UCSD-AML1 (cell line): ENCODE results near the gene LORICRIN.

Experiments
- DNase-seq: peaks from one replicate; lab custom pipeline; 2025; ENCODE audit not compliant: unreplicated experiment; lab: John Stamatoyannopoulos, UW

The LORICRIN gene

DNA sequence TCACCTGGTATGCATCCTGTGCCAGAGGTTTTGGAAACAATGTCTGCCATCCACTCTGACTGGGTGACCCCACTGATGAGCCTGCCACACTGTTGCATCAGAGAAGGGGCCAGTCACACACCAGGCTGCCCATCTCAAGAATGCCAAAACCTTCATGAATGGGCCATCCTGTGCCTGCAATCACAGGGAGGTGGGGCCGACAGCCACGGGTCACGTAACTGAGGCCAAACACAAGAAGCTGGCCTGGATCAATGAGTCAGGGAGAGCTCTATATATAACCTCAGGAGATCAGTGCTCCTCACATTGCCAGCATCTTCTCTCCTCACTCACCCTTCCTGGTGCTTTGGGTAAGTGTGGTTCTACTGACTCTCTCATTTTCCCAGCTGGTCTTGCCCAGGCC is at the start of gene LORICRIN:
Gene LORICRIN (plus strand): TSS at position 301 of the 400 bp plus-strand sequence. CDS start 1,263 bp downstream, outside the sequence.
- DNase-seq = no peak

DNA sequence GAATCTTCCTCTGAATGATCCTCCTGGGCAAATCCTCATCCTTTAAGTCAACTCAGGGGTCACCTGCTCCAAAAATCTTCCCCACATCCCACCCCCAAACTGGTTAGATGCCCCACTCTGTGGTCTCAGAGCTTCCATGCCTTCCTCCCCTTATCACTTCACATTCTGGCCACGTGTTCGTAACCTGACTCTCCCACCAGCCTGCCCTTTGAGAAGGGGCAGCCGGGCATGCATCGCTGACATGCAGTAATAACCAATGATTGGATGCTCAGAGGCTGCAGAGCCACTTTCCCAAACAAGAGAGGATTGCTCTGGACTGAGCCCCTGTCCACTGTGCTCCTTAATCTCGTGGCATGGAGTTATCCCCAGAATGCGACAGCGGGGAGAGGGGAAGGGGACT is 49.3 kb upstream of the LORICRIN start:
- no peak for DNase-seq

- DNase-seq = no peak
Measured at GRCh38 chr1:153212201-153212600, 47.3 kb upstream of the LORICRIN start.

- DNase-seq = no peak
Measured at GRCh38 chr1:153213519-153213918, 46.0 kb upstream of the LORICRIN start.

DNA sequence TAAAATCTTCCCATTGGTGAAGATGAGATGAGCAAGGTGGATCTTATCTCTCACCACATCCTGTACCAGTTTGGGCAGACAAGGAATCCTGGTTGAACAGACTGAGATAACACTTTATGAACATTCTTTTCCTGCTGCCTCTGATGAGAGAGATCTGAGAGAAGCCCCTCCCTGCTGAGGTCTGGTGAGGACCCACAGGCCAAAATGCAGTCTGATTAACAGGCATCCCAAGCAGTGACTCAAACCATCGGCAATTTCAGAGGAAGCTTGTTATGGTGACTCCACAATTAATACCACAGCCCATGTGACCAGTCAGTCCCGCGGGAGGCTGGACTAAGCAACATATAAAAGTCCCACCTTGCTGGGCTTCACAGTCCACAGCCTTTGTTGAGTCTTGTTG is 42.3 kb upstream of the LORICRIN start, which contains the start of gene PRR9:
Gene PRR9 (plus strand): TSS at position 373 of the 400 bp plus-strand sequence. CDS start 561 bp downstream, outside the sequence.
- DNase-seq = no peak

GRCh38 chr1:153217744-153218416 is 41.6 kb upstream of the LORICRIN start:
- DNase-seq = no peak

- DNase-seq = no peak
Measured at GRCh38 chr1:153220606-153221303, 38.7 kb upstream of the LORICRIN start.

DNA sequence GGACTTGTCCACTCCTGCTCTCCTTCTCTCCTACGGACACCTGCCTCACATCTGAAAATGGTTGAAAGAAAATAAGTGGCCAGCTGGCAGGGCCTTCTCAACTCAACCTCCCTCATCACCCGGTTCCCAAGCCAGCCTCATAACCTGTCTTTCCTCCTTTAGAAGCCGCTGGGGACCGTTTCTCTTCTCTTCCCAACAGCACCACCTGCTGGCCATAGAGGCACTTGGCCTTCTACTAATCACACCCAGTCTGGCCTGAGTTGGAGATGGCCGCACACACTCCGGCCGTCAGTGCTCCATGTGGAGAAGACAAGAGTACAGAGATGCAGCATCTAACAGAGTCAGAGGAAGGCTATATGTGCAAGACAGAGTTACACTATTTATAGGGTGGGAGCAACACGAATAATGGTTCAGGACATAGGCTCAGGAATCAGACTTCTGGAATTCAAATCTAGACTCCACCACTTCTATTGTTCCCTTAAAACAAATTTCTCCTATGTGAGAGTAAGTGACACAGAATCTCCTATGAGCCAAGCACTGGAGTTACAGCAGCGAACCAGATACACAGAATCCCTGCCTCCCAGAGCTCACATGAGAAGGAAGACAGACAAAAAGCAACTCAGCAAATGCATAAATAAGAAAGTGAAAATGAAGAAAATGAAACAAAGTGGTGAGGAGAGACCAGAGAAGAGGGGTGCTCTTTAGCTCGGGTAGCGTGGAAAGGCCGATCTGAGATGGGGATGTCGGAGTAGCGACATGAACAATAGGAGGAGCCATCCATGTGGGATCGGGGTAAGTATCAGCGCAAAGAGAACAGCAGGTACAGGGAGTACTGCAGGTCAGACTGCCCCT is 36.2 kb upstream of the LORICRIN start:
- DNase-seq = peak; percentile 50

GRCh38 chr1:153227810-153228209 is 31.7 kb upstream of the LORICRIN start:
- no peak for DNase-seq

GRCh38 chr1:153228491-153228890 is 31.0 kb upstream of the LORICRIN start:
- no peak for DNase-seq

DNA sequence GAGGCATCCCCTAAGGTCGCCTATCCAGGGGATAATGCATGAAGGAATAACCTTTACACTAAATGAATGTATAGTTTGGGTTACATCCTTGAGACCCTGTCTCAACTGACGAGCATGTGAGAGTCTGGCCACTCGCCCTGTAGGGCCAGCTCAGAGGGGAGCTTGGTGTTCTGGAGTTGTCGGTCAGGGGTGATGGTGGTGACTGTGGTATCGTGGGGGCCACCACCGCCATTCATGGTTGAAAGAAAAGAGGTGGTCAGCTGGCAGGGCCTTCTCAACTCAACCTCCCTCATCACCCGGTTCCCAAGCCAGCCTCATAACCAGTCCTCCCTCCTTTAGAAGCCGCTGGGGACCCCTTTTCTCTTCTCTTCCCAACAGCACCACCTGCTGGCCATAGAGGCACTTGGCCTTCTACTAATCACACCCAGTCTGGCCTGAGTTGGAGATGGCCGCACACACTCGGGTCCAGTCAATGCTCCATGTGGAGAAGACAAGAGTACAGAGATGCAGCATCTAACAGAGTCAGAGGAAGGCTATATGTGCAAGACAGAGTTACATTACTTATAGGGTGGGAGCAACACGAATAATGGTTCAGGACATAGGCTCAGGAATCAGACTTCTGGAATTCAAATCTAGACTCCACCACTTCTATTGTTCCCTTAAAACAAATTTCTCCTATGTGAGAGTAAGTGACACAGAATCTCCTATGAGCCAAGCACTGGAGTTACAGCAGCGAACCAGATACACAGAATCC is 30.2 kb upstream of the LORICRIN start:
- DNase-seq = peak; percentile 38

GRCh38 chr1:153231363-153231762 is 28.1 kb upstream of the LORICRIN start:
- no peak for DNase-seq

DNA sequence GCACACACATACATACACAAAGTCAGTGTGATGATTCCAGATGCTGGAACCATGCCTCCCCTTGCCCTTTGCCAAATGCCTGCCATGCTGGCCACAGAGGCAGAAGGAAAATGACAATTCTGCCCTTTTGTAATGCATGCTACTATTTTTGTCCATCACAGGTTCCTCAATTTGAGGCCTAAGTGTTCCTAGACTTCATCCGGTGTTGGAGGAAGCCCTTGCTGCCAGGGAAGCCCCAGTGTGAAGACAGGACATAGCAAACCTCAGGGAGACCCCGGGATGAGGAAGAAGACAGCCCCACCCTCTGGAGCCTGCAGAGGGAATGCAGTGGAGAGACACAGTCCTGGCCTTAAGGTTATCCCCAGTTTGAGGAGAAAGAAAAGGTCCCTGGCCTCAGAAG is 27.7 kb upstream of the LORICRIN start:
- peak; percentile 37 for DNase-seq

- no peak for DNase-seq
Measured at GRCh38 chr1:153232553-153232952, 26.9 kb upstream of the LORICRIN start.

GRCh38 chr1:153233448-153233847 is 26.0 kb upstream of the LORICRIN start:
- no peak for DNase-seq

GRCh38 chr1:153238527-153238926 is 21.0 kb upstream of the LORICRIN start:
- DNase-seq = no peak

GRCh38 chr1:153242160-153242559 is 17.3 kb upstream of the LORICRIN start:
- no peak for DNase-seq

GRCh38 chr1:153245466-153245865 is 14.0 kb upstream of the LORICRIN start:
- DNase-seq = no peak

DNA sequence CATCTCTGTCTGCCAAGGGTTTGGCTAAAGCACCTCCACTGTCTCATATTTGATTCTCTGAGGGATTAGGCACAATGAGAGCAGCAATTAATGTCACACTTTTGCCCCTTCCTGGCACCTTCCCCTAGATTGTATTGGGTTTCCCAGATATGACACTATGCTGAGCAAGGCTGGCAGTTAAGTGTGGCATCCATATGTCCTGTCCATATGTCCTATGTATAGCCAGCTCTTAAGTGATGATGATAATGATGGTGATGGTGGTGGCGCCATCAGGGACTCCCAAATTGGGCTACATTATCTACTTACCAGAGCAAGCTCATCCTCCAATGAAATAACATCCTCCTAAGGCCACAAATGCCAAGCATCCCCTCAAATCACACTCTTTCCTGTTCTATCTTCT is 13.5 kb upstream of the LORICRIN start:
- no peak for DNase-seq

DNA sequence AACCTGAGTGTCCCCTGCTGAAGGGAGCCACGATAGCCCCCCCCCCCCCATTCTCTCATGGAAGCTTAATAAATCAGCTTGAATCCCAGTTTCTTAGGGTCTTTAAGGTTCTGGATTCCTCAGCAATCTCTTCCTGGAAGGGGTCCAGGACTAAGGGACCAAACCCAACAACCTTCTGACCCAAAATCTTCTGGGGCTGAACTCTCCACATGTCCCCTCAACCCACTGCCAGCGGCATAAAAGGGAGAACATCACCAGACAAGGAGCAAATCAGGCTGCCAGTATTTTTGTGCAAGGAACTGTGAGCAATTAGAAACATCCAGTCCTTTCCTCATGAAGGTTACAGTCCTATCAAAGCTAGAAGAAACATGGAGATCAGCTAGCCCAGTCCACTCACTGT is 12.7 kb upstream of the LORICRIN start:
- no peak for DNase-seq
